ENCODE measurements around the gene CUL4A.
"Not testable (repeated sequence)": the region's sequence is repeated elsewhere in the genome, so short reads cannot be mapped to it uniquely, and the experiment has no call there.

Gene CUL4A

DNA sequence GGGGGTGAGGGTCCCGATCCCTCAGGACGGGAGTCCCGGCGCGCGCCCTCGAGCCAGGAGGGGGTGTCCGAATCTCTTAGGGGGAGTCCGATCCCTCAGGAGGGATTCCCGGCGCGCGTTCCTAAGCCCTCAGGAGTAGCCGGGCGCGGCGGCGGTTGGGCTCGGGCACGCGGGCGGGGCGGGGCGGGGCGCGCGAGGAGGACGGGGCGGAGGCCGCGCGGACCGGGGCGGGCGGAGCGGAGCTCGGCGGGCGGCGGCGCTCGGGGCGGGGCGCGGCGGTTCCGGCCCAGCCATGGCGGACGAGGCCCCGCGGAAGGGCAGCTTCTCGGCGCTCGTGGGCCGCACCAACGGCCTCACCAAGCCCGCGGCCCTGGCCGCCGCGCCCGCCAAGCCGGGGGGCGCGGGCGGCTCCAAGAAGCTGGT, at the start of gene CUL4A:
Gene CUL4A (plus strand): TSS at position 278 of the 423 bp plus-strand sequence. CDS start 15 bp downstream, at position 293.
- DNase-seq = no peak

DNA sequence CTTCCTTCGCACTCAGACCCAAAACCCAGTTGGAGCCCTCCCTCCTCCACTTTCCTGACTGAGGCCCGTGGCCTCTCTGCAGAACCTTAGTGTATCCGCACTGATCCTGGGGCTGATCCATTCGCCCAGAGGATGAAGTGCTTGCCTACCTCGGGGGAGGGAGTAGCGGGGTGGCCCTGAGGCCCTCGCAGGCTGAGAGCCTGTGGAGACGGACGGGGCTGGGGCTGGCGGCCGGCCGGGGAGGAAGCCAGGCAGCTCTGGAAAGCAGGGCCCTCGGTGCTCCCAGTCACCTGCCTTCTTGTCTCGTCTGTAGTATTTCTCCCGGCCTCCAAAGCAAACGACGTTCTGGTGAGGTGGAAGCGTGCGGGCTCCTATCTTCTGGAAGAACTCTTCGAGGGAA, 49.7 kb upstream of the CUL4A start:
- no peak for DNase-seq

DNA sequence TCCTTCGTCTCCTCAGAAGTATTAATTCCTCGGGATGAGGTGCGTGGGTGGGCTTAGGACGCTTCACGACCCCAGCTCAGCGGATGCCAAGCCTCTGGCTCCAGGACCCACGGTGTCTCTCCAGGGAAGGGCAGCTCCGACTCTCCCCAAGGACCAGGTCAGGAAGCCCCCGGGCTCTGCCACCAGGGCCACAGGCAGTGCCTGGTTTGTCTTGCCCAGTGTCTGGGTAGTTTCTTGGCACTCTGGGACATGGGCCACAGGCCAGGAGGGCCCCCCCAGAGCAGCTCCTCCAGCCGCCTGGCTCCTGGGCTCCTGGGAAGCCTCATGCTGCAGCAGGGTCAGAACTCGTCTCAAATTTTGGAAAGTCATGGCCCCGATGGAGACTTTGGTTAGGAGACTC, 48.4 kb upstream of the CUL4A start:
- no peak for DNase-seq

DNA sequence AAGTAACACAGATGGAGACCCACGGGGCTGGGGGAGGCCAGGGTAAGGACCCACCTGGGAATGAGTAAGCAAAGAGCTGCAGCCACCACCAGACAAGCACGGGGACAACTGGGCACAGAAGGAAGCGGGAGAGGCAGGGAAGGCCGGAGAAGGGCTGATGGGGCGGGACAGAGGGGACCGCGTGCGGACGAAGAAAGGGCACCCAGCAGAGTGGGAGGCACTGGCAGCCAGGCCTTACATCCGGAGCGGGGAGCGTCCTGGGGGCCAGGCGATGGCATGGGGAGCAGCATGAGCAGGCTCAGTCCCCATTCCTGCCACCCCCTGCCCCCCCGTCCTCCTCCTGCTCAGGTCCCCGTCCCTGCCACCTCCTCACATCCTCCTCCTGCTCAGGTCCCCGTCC, 48.0 kb upstream of the CUL4A start:
- no peak for DNase-seq

DNA sequence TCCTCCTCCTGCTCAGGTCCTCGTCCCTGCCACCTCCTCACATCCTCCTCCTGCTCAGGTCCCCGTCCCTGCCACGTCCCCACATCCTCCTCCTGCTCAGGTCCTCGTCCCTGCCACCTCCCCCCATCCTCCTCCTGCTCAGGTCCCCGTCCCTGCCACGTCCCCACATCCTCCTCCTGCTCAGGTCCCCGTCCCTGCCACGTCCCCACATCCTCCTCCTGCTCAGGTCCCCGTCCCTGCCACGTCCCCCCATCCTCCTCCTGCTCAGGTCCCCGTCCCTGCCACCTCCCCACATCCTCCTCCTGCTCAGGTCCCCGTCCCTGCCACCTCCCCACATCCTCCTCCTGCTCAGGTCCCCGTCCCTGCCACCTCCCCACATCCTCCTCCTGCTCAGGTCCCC, 47.4 kb upstream of the CUL4A start:
- DNase-seq = not testable (repeated sequence)

DNA sequence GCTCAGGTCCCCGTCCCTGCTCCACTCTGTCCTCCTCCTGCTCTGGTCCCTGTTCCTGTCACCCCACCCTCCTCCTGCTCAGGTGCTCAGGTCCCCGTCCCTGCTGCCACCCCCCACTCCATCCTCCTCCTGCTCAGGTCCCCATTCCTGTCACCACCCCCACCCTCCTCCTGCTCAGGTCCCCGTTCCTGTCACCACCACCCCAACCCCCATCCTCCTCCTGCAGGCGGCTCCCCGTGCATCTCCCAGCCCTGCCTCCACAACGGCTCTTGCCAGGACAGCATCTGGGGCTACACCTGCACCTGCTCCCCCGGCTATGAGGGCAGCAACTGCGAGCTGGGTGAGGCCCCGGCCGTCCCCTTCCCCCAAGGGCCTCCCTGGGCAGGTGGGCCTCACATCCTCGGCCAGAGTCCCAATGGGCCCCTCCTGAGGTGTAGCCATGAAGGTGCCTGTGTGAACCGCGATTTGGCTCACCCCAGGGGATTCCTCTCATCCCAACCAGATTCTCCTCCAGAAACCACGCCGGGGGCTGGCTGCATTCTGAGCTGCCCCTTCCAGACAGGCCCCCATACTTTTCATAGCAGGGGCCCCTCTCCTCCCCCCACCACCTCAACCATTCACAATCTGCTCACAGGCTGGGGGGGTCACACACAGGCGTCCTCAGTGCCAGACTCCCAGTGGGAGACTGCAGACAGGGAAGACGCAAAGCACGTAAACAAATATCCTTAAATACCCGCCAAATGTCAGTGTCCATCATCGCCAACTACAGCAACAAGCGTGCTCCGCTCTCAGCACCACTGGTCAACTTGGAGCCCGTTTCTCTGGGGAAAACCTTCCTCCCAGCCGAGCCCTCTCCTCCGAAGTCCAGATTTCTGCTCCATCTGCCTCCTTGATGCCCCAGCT, 46.4 kb upstream of the CUL4A start:
- no peak for DNase-seq

DNA sequence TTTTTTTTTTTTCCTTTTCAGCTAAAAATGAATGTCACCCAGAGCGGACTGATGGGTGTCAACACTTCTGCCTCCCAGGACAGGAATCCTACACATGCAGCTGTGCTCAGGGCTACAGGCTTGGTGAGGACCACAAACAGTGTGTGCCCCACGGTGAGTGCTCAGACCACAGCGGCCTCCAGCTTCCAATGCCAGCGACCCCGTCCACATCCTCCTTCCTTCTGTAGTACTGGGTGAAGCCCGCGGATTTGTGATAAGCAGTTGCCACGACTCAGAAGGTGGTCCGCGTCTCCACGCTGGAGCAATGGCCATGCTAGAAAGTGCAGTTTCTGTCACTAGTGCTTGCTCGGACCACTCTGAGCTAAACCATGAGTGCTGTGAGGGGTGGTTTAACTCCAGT, 44.9 kb upstream of the CUL4A start:
- no peak for DNase-seq

DNA sequence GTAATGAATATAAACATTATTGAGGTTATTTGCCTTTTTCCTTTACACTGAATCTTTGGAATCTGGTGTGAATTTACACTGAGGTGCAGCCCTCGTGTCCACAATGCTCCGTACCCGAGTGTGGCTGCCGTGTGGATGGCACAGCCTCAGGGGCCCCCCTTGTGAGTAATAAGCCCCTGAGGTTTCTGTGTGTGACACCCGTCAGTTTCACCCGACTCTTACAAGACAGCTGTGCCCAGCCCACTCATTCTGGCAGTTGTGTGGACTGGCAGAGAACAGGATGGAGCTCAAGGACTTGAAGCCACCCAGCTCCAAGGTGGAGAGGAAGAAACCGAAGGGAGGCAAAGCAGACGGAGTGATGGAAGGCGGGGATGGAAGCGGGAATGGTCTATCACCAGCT, 43.1 kb upstream of the CUL4A start:
- DNase-seq = no peak

DNA sequence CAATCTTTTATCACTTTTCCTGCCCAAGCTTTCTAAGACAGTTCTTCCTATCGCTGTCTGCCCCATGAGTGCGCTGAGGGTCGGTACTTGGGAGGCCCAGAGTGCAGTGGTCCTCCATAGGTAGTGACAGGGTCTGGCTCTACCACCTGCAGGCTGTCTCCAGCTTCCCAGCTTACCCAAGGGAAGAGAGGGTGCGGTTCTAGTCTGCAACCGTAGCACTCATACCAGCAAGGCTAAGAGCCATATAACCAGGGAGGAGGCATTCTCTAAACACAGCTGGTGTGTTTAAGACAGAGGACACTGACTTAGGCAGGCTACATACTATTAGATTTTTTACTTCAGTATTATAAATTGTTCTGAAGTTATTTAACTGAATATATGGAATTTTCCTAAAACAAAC, 42.7 kb upstream of the CUL4A start:
- no peak for DNase-seq

DNA sequence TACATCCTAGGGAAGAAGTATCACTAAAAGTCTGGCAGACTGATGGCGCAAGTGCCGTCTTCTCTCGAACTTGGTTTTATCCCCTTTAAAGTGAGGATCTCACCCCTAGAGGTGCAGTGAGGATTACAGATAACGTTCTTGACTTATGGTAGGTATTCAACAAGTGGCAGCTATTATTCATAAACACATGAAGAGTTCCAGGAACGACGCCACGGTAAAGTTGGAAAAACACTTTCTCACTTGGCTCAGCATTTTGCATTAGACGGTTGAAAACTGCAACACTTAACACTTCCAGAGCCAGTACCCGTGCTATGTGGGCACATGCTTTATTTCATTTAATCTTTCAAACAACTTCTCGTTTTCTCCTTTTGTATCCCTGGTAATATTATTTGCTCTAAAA, 42.3 kb upstream of the CUL4A start:
- no peak for DNase-seq

DNA sequence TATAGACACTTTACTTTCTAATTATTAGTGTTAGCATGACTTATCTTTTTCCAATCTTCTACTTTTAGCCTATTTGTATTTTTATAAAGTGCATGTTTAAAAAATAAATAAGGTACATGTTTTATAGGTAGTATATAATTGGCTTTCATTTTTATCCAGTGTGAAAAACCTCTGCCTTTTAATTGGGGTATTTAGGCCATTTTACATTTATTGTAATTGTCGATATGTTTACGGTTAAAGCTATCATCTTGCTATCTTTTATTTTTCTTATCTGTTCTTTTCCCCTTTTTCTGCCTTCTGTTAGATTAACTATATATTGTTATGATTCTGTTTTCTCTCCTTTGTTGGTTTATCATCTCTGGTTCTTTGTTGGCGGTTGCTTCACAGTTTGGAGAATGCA, 41.8 kb upstream of the CUL4A start:
- no peak for DNase-seq

DNA sequence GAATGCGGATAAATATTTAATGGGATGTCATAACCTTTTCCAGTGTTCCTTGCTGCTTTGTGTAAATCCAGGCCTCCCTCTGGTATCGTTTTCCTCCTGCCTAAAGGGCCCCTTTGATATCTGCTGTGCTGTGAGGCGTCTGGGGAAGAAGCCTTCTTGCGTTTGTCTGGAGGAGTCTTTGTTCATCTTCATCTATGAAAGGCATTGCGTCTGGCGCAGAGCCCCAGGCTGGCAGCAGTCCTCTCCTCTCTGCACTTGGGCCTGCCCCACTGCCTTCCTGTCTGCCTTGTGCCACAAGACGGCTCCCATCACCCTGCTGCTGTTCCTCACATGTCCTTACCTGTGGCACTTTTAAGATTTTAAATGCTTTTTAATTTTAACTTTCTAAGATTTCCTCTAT, 41.2 kb upstream of the CUL4A start:
- no peak for DNase-seq

DNA sequence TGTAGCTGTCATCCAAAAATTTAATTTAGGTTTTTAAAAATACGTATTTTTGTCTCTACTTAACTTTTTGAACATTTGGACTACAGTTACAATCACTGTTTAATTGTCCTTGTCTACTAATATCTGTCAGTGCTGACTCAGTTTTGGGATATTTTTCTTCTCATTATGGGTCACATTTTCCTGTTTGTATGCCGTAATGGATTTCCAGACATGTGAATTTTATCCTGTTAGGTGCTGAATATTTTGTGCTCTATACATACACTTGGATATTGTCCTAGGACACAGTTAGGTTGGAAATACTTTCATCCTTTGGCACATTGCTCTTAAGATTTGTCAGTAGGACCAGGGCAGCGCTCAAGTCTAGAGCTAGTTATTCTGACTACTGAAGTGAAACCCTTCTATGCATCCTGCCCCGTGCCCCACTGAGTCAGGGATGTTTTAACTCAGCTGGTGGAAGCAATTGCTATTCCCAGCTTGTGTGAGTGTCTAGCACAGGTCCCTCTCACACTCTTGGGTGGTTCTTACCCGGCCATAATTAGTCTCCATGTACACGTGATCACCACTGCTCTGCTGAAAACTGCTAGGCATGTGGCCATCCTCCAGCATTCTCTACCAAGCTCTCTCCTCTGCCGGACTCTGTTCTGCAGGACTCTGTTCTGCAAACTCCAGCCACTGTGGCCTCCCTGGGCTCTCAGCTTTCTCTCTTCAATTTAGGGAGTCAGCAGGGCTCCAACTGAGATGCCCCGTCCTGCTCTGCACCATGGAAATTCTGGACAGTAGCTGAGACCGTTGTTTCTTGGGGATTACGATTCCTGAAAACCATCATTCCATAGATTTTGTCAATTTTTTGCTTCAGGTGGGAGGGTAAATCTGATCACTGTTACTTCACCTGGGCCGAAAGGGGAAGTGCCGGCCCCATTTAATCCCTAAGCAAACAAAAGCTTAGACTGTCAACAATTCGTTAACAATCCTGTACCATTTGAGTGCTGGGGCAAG, 39.8 kb upstream of the CUL4A start:
- no peak for DNase-seq

DNA sequence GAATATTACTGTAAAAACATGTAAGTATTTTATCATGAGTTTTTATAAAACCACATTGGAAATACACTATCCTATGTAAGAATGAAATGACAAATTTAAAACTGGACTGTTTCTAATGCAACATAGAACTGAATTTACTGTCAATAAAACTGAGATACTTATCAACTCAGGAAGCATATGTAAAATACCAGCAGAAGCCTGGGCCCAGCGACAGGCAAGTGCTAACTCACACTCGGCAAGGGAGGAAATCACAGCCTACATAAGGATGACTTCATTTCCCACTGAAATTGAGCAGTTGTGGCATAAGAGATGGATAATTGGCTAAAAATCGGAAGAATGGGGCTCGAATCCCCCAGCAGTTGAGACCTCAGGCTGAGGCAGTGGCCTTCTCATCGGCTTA, 38.9 kb upstream of the CUL4A start:
- no peak for DNase-seq

DNA sequence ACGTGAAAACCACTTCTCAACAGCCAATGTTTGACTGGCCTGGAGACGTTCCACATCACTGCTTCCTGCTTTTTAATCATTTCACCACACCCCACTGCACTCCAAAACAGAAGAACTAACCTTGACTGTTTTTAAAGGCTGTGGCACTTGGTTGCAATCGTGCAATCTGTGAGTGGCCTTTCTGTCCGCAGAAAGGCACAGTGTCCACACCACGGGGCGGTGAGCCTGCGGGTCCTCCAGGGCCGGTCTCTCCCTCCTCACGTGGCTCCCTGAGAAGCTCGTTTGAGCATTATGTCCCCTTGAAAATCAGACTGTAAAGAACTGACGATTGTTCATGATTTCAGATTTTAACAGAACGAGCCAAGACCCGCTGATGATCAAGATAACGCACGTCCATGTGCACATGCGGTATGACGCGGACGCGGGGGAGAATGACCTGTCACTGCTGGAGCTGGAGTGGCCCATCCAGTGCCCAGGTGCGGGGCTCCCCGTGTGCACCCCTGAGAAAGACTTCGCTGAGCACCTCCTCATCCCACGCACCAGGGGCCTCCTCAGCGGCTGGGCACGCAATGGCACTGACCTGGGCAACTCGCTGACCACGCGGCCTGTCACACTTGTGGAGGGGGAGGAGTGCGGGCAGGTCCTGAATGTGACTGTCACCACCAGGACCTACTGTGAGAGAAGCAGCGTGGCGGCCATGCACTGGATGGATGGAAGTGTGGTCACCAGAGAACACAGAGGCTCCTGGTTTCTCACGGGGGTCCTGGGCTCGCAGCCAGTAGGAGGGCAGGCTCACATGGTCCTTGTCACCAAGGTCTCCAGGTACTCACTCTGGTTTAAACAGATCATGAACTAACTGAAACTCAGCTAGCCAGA, 37.9 kb upstream of the CUL4A start:
- DNase-seq = no peak

DNA sequence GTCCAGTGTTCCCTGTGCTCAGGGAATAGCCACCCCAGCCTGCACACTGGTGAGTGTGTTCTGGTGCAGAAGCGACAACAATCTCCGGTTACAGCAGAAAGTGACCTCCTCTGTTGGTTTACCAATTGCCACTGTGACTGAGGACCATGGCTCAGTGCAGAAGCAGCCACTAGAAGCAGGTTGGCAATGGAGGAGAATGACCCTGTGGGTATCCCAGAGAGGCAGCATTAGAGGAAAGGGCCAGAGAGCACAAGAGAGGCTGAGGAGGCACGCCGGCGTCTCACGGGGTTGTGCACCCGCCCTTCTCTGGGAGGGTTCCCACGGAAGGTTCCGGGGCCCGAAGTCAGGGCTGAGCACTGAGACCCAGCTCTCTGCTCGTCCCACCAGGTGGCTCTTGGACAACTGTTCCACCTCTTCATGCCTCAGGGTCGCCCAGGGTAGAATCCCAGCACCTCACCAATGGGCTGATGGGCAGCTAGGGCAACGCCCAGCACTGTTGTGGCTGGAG, 36.9 kb upstream of the CUL4A start:
- no peak for DNase-seq

DNA sequence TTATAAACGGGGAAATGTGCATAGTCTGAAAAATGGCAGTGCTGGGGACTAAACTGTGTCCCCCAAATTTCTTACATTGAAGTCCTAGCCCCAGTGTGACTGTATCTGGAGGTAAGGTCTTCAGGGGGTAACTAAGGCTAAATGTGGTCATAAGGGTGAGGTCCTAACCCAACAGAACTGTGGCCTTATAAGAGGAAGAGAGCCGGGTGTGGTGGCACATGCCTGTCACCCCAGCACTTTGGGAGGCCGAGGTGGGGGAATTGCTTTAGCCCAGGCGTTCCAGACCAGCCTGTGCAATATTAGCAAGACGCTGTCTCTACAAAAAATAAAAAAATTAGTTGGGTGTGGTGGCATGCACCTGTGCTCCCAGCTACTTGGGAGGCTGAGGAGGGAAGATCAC, 33.1 kb upstream of the CUL4A start:
- DNase-seq = no peak

DNA sequence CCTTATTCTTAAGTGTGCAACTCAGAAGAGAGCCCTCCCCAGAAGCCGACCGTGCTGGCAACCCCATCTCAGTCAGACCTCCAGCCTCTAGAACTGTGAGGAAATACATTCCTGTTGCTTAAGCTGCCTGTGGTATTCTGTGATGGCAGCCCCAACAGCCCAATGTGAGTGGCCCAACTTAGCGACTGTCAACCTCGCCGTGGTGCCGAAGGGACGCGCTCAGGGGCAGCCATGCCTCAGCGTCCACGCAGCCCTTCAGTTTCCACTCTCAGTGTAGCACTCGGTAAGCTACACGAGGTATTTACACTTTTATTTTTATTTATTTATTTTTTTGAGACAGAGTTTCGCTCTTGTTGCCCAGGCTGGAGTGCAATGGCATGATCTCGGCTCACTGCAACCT, 32.6 kb upstream of the CUL4A start:
- no peak for DNase-seq

DNA sequence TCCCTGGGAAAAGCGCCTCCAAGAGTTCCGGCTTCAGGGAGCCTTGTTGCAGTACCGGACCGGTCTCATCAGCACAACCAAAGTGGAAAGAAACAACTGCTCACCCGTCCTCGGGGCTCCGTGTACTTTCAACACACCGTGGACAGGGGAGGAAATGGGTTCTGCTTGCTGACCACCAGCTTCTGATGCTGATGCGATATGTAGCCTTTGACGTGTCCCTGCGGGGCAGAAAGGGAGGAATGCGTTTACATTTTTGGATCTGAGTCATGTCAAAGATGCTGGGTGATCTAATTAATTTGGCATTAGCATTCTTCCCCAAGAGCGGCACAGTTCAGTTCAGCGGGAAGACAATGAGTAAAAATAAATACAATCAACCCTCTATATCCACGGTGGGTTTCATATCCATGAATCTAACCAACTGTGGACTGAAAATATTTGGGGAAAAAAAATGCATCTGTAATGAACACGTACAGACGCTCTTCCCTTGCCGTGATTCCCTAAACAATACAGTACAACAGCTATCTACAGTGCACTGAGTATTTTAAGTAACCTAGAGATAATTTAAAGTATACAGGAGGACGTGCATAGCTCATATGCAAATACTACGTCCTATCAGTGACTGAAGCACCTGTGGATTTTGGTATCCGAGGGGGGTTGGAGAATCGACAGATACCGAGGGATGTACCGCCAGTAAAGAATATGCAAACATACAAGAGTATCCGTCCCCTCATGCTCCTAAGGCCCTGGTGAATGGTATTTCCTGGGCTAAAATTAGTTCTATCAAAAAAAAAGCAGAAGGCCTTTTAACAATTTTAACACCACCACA, 31.1 kb upstream of the CUL4A start:
- no peak for DNase-seq

DNA sequence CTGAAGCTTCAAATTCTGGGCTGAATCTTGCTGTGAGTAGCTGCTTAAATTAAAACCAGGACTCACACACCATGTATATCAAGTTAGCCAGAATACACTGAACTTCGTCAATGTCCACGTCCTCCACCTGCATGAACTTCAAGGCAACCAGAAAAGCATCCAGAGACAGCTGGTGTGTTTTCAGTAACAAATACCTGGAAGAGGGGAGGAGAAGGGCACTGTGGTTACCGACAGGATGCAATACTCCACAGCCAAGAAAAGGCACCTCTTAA, 30.6 kb upstream of the CUL4A start:
- no peak for DNase-seq

DNA sequence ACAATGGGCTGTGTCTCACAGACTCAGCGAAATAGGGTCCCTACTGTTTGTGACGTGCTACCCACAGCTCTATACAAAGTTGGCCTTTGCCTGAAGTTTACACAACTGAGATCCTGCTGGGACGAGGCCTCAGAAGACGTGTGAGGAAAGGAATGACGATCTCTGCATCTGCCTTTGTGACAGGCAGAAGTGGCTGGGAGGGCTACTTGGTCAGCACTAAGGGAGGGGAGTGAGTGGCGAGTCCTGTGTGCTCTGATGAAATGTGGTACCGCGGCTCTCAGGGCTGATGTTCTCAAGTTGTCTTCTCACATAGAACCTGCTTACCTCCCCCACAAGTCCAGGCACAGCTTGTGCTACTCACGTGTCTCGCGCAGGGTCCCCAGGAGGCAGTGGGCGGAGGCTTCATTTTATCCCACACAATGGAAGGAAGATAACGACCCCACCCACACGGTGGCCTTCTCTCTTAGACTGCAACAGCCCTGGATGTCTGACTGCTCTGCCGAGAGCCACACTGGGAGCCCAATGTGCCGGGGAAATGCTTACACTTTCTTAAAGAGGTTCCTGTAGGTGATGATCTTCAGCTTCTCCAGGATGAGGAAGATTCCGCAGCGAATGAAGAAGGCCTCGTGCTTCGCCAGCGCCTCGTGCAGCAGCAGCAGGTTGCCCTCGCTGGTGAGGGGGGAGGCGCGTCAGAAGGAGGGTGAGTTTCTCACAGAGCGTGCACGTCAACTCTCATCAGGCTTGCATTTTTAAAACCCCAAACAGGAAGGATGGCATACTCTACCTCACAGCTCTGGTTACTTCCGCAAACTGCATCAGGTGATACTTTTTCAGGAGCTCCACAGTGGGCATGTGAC, 29.8 kb upstream of the CUL4A start:
- no peak for DNase-seq
